Fibroblast of pulmonary artery (primary cell): Measurements from ENCODE around the gene CYB5RL.

Source experiments
- DNase-seq: peaks from one replicate; pipeline ENCODE4 v3.0.0-alpha.2; 2010; ENCODE audit warnings: low read depth
- H3K4me3 ChIP-seq: replicated peaks from 2 replicates; pipeline ENCODE4 v1.5.1; 2011; ENCODE audit warnings: low read depth, mild to moderate bottlenecking, control low read depth, low read length, moderate library complexity
- TF ChIP-seq, protein P1 (sequence below): IDR thresholded peaks from 2 replicates; pipeline ENCODE4 v1.5.1; 2011; ENCODE audit warnings: mild to moderate bottlenecking, control low read depth, low read length, inconsistent platforms; ENCODE audit errors: missing control alignments

CYB5RL gene

GRCh38 chr1:54207287-54207686 is 7.5 kb upstream of the CYB5RL start:
- TF ChIP-seq, protein P1, sequence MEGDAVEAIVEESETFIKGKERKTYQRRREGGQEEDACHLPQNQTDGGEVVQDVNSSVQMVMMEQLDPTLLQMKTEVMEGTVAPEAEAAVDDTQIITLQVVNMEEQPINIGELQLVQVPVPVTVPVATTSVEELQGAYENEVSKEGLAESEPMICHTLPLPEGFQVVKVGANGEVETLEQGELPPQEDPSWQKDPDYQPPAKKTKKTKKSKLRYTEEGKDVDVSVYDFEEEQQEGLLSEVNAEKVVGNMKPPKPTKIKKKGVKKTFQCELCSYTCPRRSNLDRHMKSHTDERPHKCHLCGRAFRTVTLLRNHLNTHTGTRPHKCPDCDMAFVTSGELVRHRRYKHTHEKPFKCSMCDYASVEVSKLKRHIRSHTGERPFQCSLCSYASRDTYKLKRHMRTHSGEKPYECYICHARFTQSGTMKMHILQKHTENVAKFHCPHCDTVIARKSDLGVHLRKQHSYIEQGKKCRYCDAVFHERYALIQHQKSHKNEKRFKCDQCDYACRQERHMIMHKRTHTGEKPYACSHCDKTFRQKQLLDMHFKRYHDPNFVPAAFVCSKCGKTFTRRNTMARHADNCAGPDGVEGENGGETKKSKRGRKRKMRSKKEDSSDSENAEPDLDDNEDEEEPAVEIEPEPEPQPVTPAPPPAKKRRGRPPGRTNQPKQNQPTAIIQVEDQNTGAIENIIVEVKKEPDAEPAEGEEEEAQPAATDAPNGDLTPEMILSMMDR, result no peak
- no peak overlapping the region for H3K4me3 ChIP-seq
- DNase-seq, result no peak

GRCh38 chr1:54204199-54204598 is 4.4 kb upstream of the CYB5RL start:
- no peak overlapping the region for H3K4me3 ChIP-seq
- DNase-seq, result no peak
- TF ChIP-seq, protein P1, result no peak

GRCh38 chr1:54200519-54200997 is 728 bp upstream of the CYB5RL start:
- TF ChIP-seq, protein P1, result no peak
- no peak for DNase-seq
- peak overlapping the region; percentile 97 for H3K4me3 ChIP-seq

DNA sequence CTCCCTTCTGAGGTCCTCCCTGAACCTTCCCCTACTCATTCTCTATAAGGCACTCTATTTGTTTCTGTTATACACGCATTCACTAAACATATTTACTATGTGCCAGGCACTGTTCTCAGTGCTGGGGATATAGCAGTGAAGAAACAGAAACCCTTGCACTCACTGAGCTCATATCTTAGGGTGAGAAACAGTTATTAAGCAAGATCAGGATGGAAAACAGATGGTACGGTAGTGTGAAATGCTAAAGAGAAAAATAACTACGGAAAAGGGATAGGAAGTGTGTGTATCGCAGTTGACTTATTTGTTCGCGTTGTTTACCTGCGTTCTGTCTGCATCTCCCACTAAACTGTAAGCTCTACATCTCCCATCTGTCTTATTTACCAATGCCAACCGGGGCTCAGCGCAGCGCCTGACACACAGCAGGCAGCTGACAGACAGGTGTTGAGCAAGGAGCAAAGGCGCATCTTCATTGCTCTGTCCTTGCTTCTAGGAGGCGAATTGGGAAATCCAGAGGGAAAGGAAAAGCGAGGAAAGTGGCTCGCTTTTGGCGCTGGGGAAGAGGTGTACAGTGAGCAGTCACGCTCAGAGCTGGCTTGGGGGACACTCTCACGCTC is 572 bp downstream of the CYB5RL start:
- peak overlapping the region; percentile 97 for H3K4me3 ChIP-seq
- TF ChIP-seq, protein P1, result no peak
- no peak for DNase-seq

- TF ChIP-seq, protein P1, result no peak
- no peak for DNase-seq
- H3K4me3 ChIP-seq, result no peak overlapping the region
These were observed 6.4 kb downstream of the CYB5RL start for GRCh38 chr1:54193453-54193852.

- H3K4me3 ChIP-seq, result no peak overlapping the region
- TF ChIP-seq, protein P1, result no peak
- no peak for DNase-seq
These were observed 8.3 kb downstream of the CYB5RL start for GRCh38 chr1:54191525-54191924.

GRCh38 chr1:54190526-54190925 is 9.3 kb downstream of the CYB5RL start:
- TF ChIP-seq, protein P1, result no peak
- H3K4me3 ChIP-seq, result no peak overlapping the region
- no peak for DNase-seq
